ENCODE data around the gene ELOB. TPM values are rescaled to one million over a fixed set of nuclear protein-coding genes. Genes with fewer than 3 reads are reported as not detected.

Gene ELOB
- total RNA-seq, 1 experiment from 2014 or later = 319 TPM

GRCh38 chr16:2821487-2822157 is 44.5 kb upstream of the ELOB start:
- Mint-ChIP-seq H3K9me3 (no peaks in the 10 kb centered on the region), H3K4me3 (no peak overlapping the region; a peak in 1 of 5 replicates), H3K27me3 (ENCODE audit: low read depth) (no peaks in the 10 kb centered on the region), H3K4me1 (no peaks in the 10 kb centered on the region), H3K27ac (no peak overlapping the region), H3K36me3 (ENCODE audit: insufficient read depth in 1 of 3, low read depth in 3 of 3) (no peaks in the 10 kb centered on the region; a peak in 1 of 7 replicates)
- no peaks in the 10 kb centered on the region for H3K79me2 ChIP-seq (ENCODE audit: insufficient read depth, low read length)
- no peak overlapping the region for H3K14ac ChIP-seq (ENCODE audit: insufficient read depth, low read length)
- no peak for DNase-seq
- H4K8ac ChIP-seq (replicated peaks; ENCODE audit: insufficient read length, low read depth, low read length) = no peak overlapping the region
- no peaks in the 10 kb centered on the region for H3K79me1 ChIP-seq (ENCODE audit: insufficient read depth, low read depth, low read length, poor library complexity, severe bottlenecking)
- no peaks in the 10 kb centered on the region for H3K9me3 ChIP-seq (ENCODE audit: control insufficient read depth, low read depth, low read length)
- H3K27ac ChIP-seq (ENCODE audit: insufficient read length, low read depth, low read length) = no peak overlapping the region
- H4K91ac ChIP-seq (ENCODE audit: insufficient read length, low read depth, low read length) = no peak overlapping the region
- H2BK12ac ChIP-seq (ENCODE audit: insufficient read length, low read depth, low read length) = no peak overlapping the region
- H2BK15ac ChIP-seq (ENCODE audit: low read depth, low read length) = no peak overlapping the region
- no peak overlapping the region for H3K4me2 ChIP-seq (ENCODE audit: insufficient read depth, insufficient read length, low read length)
- no peak overlapping the region for H3K23ac ChIP-seq (ENCODE audit: insufficient read length, low read depth, low read length)
- no peaks in the 10 kb centered on the region for H3K23me2 ChIP-seq (ENCODE audit: insufficient read length, low read depth, low read length, poor library complexity, severe bottlenecking)
- H3K9ac ChIP-seq (ENCODE audit: extremely low read depth, insufficient read length, low read length) = no peak overlapping the region
- H2AK5ac ChIP-seq (ENCODE audit: insufficient read length, low read length) = no peak overlapping the region
- no peak overlapping the region for H3K18ac ChIP-seq (ENCODE audit: insufficient read length, low read depth, low read length)
- H4K5ac ChIP-seq (ENCODE audit: insufficient read length, low read depth, low read length) = no peak overlapping the region
- H3K56ac ChIP-seq (ENCODE audit: insufficient read length, low read depth, low read length) = no peak overlapping the region
- no peak overlapping the region for H3K4ac ChIP-seq (ENCODE audit: low read depth, low read length)
- H3K27me3 ChIP-seq (ENCODE audit: insufficient read depth, low read length) = no peaks in the 10 kb centered on the region
- H2BK5ac ChIP-seq (ENCODE audit: insufficient read length, low read length) = no peak overlapping the region
- no peaks in the 10 kb centered on the region for H3K4me1 ChIP-seq (ENCODE audit: insufficient read depth, low read length)
- H2BK120ac ChIP-seq (ENCODE audit: low read depth, low read length, poor library complexity, severe bottlenecking) = no peak overlapping the region
- H2AFZ ChIP-seq (ENCODE audit: low read length) = no peak overlapping the region
- no peaks in the 10 kb centered on the region for H4K20me1 ChIP-seq (ENCODE audit: control insufficient read depth, insufficient read depth, insufficient read length)
- no peak overlapping the region for H2BK20ac ChIP-seq (ENCODE audit: low read depth, low read length, poor library complexity, severe bottlenecking)
- WGBS (ENCODE audit: extremely low coverage, insufficient read length, low lambda C conversion rate) = no CpG with 5 or more reads among the region's 9 CpGs
- H3T11ph ChIP-seq (ENCODE audit: low read length) = no peak overlapping the region
- TF ChIP-seq, protein P1, sequence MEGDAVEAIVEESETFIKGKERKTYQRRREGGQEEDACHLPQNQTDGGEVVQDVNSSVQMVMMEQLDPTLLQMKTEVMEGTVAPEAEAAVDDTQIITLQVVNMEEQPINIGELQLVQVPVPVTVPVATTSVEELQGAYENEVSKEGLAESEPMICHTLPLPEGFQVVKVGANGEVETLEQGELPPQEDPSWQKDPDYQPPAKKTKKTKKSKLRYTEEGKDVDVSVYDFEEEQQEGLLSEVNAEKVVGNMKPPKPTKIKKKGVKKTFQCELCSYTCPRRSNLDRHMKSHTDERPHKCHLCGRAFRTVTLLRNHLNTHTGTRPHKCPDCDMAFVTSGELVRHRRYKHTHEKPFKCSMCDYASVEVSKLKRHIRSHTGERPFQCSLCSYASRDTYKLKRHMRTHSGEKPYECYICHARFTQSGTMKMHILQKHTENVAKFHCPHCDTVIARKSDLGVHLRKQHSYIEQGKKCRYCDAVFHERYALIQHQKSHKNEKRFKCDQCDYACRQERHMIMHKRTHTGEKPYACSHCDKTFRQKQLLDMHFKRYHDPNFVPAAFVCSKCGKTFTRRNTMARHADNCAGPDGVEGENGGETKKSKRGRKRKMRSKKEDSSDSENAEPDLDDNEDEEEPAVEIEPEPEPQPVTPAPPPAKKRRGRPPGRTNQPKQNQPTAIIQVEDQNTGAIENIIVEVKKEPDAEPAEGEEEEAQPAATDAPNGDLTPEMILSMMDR (conservative IDR thresholded peaks at IDR 0.05) = no peak
